HCT116 (cell line): ENCODE measurements around the gene CLPSL1. TPM values are rescaled to one million over a fixed set of nuclear protein-coding genes. Genes with fewer than 3 reads are reported as not detected.
A peak's percentile ranks its signal among the peaks of the same experiment; 100 is the strongest.

Experiments
- ATAC-seq: fragments of 200-7000 bp; cut with Tn5 transposase; 2 replicates; pipeline ENCODE4 v1.9.1; 2020; ENCODE audit warnings: mild to moderate bottlenecking, moderate library complexity
- BruUV-seq: library from RNA; stranded (reverse); fragments of 400-500 nt; replicated peaks from 2 replicates; lab custom pipeline; 2021; lab: Mats Ljungman, UMichigan
- CTCF ChIA-PET: fragments of 300-600 bp; sonication (Branson Sonifier 250); formaldehyde crosslinking; loops from one replicate; lab custom pipeline; 2021; ENCODE audit warnings: antibody characterized with exemption; lab: Charles Lee
- POLR2A ChIA-PET: fragments of 300-600, 350-600 bp; sonication (Branson Sonifier 250); formaldehyde crosslinking; loops from one replicate; lab custom pipeline; 2021; ENCODE audit warnings: antibody characterized with exemption; lab: Charles Lee
- RAD21 ChIA-PET, 2 experiments: fragments of 300-600 bp; sonication (Branson Sonifier 250); formaldehyde crosslinking; loops; one replicate each; lab custom pipeline; 2023; ENCODE audit warnings: low total read pairs in 2 of 2; ENCODE audit not compliant: uncharacterized antibody in 2 of 2, unreplicated experiment in 2 of 2, low non-redundant PET in 1 of 2; lab: Charles Lee
- DNase-seq: peaks from one replicate; pipeline ENCODE4 v3.0.0-alpha.2; 2010; ENCODE audit warnings: low read depth, low spot score
- H2AFZ ChIP-seq: fragments of 200-600 bp; shearing (Covaris generic), sonication (generic); 2 replicates; pipeline ENCODE4 v1.6.1; 2017; ENCODE audit warnings: low read depth, mixed run types, mixed read lengths, antibody characterized with exemption, low read length; ENCODE audit not compliant: poor library complexity, severe bottlenecking
- H3K27ac ChIP-seq: 2 replicates; pipeline ENCODE4 v1.5.1; 2012; ENCODE audit warnings: low read depth, low read length
- H3K27me3 ChIP-seq: fragments of 200-600 bp; sonication (generic); 2 replicates; pipeline ENCODE4 v1.6.1; 2016; ENCODE audit warnings: mixed run types, low read length, mixed read lengths; ENCODE audit not compliant: insufficient read depth
- H3K36me3 ChIP-seq, 2 experiments: fragments of 200-500 bp in 1 of 2; fragments of 200-600 bp in 1 of 2; sonication (Bioruptor generic) in 1 of 2; sonication (generic) in 1 of 2; 2 replicates each; pipeline versions ENCODE4 v1.5.1 to v1.6.1; 2014 to 2016; ENCODE audit warnings: low read length in 2 of 2, inconsistent platforms in 1 of 2, mixed read lengths in 1 of 2, mixed run types in 1 of 2; ENCODE audit not compliant: insufficient read depth in 2 of 2, control insufficient read depth in 1 of 2
- H3K4me1 ChIP-seq, 2 experiments: fragments of 200-600 bp in 1 of 2; sonication (generic) in 1 of 2; 2 replicates each; pipeline versions ENCODE4 v1.5.1 to v1.6.1; 2012 to 2017; ENCODE audit warnings: low read length in 2 of 2, inconsistent platforms in 1 of 2, mild to moderate bottlenecking in 1 of 2, mixed read lengths in 1 of 2, mixed run types in 1 of 2, moderate library complexity in 1 of 2; ENCODE audit not compliant: insufficient read depth in 2 of 2, control insufficient read depth in 1 of 2
- H3K4me2 ChIP-seq: fragments of 200-600 bp; sonication (generic); 2 replicates; pipeline ENCODE4 v1.6.1; 2017; ENCODE audit warnings: mixed run types, low read length, mixed read lengths
- H3K4me3 ChIP-seq, 2 experiments: fragments of 200-600 bp in 1 of 2; sonication (generic) in 1 of 2; replicated peaks in 1 of 2; 2 replicates each; pipeline ENCODE4 v1.5.1; 2011 to 2016; ENCODE audit warnings: low read length in 2 of 2, control low read depth in 1 of 2, low read depth in 1 of 2, mild to moderate bottlenecking in 1 of 2, mixed read lengths in 1 of 2, mixed run types in 1 of 2
- H3K79me2 ChIP-seq: fragments of 200-600 bp; sonication (generic); 2 replicates; pipeline ENCODE4 v1.6.1; 2017; ENCODE audit warnings: mild to moderate bottlenecking, mixed run types, low read length, moderate library complexity, mixed read lengths; ENCODE audit not compliant: insufficient read depth
- H3K9ac ChIP-seq: fragments of 200-600 bp; sonication (generic); 2 replicates; pipeline ENCODE4 v1.6.1; 2016; ENCODE audit warnings: low read length, mixed read lengths
- H3K9me2 ChIP-seq: fragments of 200-600 bp; sonication (generic), shearing (Covaris generic); 2 replicates; pipeline ENCODE4 v1.6.1; 2017; ENCODE audit warnings: mixed run types, mild to moderate bottlenecking, moderate library complexity; ENCODE audit not compliant: insufficient read depth
- H3K9me3 ChIP-seq, 2 experiments: fragments of 200-500 bp in 1 of 2; fragments of 200-600 bp in 1 of 2; sonication (Bioruptor generic) in 1 of 2; sonication (generic) in 1 of 2; 2 replicates each; pipeline ENCODE4 v1.6.1; 2014 to 2017; ENCODE audit warnings: low read length in 2 of 2, mixed read lengths in 2 of 2, inconsistent platforms in 1 of 2, low read depth in 1 of 2, mild to moderate bottlenecking in 1 of 2, mixed run types in 1 of 2, moderate library complexity in 1 of 2; ENCODE audit not compliant: control insufficient read depth in 1 of 2, insufficient read depth in 1 of 2
- H4K20me1 ChIP-seq: fragments of 200-600 bp; sonication (generic), shearing (Covaris generic); 2 replicates; pipeline ENCODE4 v1.6.1; 2017; ENCODE audit warnings: mixed run types, mild to moderate bottlenecking, moderate library complexity; ENCODE audit not compliant: insufficient read depth
- CEBPB ChIP-seq: IDR thresholded peaks from 2 replicates; pipeline ENCODE4 v1.6.1; 2012; ENCODE audit warnings: low read depth
- ELF1 ChIP-seq: IDR thresholded peaks from 2 replicates; pipeline ENCODE4 v1.6.1; 2012; ENCODE audit warnings: low read depth, borderline replicate concordance
- EZH2 ChIP-seq: fragments of 200-600 bp; sonication (generic); IDR thresholded peaks from 2 replicates; pipeline ENCODE4 v1.6.1; 2017; ENCODE audit warnings: antibody characterized with exemption, mixed run types
- FOSL1 ChIP-seq: IDR thresholded peaks from 2 replicates; pipeline ENCODE4 v1.6.1; 2012; ENCODE audit warnings: low read depth
- JUND ChIP-seq: IDR thresholded peaks from 2 replicates; pipeline ENCODE4 v1.6.1; 2012
- POLR2A ChIP-seq: IDR thresholded peaks from 2 replicates; pipeline ENCODE4 v1.7.0; 2011; ENCODE audit warnings: borderline replicate concordance; ENCODE audit not compliant: insufficient read depth, insufficient read length; ENCODE audit errors: extremely low read depth
- POLR2AphosphoS5 ChIP-seq: IDR thresholded peaks from 2 replicates; pipeline ENCODE4 v1.6.1; 2011; ENCODE audit warnings: mild to moderate bottlenecking, low read depth, low read length, moderate library complexity
- RAD21 ChIP-seq: IDR thresholded peaks from 2 replicates; pipeline ENCODE4 v1.6.1; 2012; ENCODE audit warnings: low read depth, mild to moderate bottlenecking
- SIN3A ChIP-seq: IDR thresholded peaks from 2 replicates; pipeline ENCODE4 v1.6.1; 2012; ENCODE audit warnings: low read depth
- SRF ChIP-seq: IDR thresholded peaks from 2 replicates; pipeline ENCODE4 v1.6.1; 2012; ENCODE audit warnings: low read depth
- TCF7L2 ChIP-seq: IDR thresholded peaks from 2 replicates; pipeline ENCODE4 v1.7.0; 2011; ENCODE audit warnings: borderline replicate concordance, inconsistent platforms; ENCODE audit not compliant: insufficient read depth, insufficient read length; ENCODE audit errors: extremely low read depth
- YY1 ChIP-seq: IDR thresholded peaks from 2 replicates; pipeline ENCODE4 v1.6.1; 2011; ENCODE audit warnings: low read length, low read depth, moderate library complexity, mild to moderate bottlenecking; ENCODE audit not compliant: insufficient replicate concordance; ENCODE audit errors: extremely low read depth
- ZFX ChIP-seq: fragments of 450-650 bp; IDR thresholded peaks from 2 replicates; pipeline ENCODE4 v1.6.1; 2017
- ZNF274 ChIP-seq: fragments of 200-500 bp; sonication (Bioruptor generic); IDR thresholded peaks from 2 replicates; pipeline ENCODE4 v1.6.1; 2014; ENCODE audit warnings: mild to moderate bottlenecking, low read depth, low read length, inconsistent platforms
- intact Hi-C: fragments of 100-400 bp; cut with micrococcal nuclease; formaldehyde crosslinking; loops from 2 replicates; pipeline ENCODE4 v1.10.0; 2022
- total RNA-seq: library from RNA; stranded (reverse); gene quantifications from one replicate; pipeline ENCODE4 v1.2.1, GENCODE V29; 2021; ENCODE audit not compliant: unreplicated experiment
- TF ChIP-seq, protein P1 (sequence below): IDR thresholded peaks from 2 replicates; pipeline ENCODE4 v1.6.1; 2012; ENCODE audit warnings: low read depth
- TF ChIP-seq, protein P2 (sequence below): IDR thresholded peaks from 2 replicates; pipeline ENCODE4 v1.6.1; 2012
- TF ChIP-seq, protein P3 (sequence below): IDR thresholded peaks from 2 replicates; pipeline ENCODE4 v1.6.1; 2012
- TF ChIP-seq, protein P4 (sequence below), 3 experiments: fragments of 200-600 bp in 1 of 3; sonication (generic) in 1 of 3; IDR thresholded peaks in 2 of 3; conservative IDR thresholded peaks in 1 of 3; 2 replicates each; pipeline ENCODE4 v1.5.1; 2012 to 2017; ENCODE audit warnings: low read depth in 2 of 3, low read length in 2 of 3, antibody characterized with exemption in 1 of 3, borderline replicate concordance in 1 of 3, control low read depth in 1 of 3, mild to moderate bottlenecking in 1 of 3, mixed read lengths in 1 of 3, mixed run types in 1 of 3, moderate library complexity in 1 of 3; ENCODE audit not compliant: insufficient read depth in 1 of 3

Gene CLPSL1
- total RNA-seq, 1 experiment from 2014 or later = not detected

- TF ChIP-seq, protein P1, sequence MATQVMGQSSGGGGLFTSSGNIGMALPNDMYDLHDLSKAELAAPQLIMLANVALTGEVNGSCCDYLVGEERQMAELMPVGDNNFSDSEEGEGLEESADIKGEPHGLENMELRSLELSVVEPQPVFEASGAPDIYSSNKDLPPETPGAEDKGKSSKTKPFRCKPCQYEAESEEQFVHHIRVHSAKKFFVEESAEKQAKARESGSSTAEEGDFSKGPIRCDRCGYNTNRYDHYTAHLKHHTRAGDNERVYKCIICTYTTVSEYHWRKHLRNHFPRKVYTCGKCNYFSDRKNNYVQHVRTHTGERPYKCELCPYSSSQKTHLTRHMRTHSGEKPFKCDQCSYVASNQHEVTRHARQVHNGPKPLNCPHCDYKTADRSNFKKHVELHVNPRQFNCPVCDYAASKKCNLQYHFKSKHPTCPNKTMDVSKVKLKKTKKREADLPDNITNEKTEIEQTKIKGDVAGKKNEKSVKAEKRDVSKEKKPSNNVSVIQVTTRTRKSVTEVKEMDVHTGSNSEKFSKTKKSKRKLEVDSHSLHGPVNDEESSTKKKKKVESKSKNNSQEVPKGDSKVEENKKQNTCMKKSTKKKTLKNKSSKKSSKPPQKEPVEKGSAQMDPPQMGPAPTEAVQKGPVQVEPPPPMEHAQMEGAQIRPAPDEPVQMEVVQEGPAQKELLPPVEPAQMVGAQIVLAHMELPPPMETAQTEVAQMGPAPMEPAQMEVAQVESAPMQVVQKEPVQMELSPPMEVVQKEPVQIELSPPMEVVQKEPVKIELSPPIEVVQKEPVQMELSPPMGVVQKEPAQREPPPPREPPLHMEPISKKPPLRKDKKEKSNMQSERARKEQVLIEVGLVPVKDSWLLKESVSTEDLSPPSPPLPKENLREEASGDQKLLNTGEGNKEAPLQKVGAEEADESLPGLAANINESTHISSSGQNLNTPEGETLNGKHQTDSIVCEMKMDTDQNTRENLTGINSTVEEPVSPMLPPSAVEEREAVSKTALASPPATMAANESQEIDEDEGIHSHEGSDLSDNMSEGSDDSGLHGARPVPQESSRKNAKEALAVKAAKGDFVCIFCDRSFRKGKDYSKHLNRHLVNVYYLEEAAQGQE = no peak
- TF ChIP-seq YY1 (no peak), FOSL1 (no peak), SIN3A (no peak), RAD21 (no peak), TCF7L2 (no peak)
- TF ChIP-seq, protein P2, sequence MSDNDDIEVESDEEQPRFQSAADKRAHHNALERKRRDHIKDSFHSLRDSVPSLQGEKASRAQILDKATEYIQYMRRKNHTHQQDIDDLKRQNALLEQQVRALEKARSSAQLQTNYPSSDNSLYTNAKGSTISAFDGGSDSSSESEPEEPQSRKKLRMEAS = no peak
These were observed 43.8 kb upstream of the CLPSL1 start, which contains the start of gene ARMC12 (continued) for GRCh38 chr6:35736982-35737412.

DNA sequence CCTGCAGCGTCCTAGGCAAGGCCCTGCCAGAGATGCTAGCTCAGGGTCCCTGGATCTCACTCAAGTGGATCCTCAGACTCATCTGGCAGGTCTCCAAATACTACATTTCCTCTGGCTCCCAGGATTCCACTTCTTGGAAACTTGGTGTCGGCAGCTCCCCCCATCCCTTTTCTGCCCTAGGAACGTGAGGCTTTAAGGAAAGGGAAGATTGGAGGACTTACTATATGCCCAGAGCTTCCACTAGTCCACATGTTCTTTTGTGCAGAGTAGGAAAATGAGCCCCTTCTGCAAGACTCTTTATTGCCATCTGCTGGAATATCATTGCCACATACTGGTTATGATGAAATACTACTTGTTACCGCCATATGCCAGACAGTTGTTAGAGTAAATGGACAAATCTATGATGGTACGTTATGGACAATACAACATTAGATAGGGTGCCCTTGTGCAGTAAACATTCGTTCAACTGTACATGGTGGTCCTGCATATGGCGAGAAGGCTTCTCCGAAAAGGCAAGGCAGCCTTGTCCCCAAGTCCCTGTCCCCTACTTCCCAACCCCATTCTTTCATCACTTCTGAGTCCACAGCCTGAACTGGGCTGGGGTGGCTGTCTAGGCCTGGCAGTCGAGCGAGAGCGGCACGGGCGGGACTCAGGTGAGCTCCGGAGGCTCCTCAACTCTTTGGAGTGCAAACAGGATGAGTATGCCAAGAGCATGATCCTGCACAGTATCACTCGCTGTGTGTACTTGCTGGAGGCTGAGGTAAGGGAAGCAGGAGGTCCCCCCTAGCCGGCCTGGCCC, 43.2 kb upstream of the CLPSL1 start:
- Histone ChIP-seq H3K4me3 (no peak overlapping the region), H2AFZ (peak overlapping the region; percentile 83), H3K9me2 (no peaks in the 10 kb centered on the region), H3K27me3 (no peaks in the 10 kb centered on the region), H3K79me2 (no peaks in the 10 kb centered on the region), H3K36me3 (no peaks in the 10 kb centered on the region), H3K27ac (no peak overlapping the region; the same call in 1 of the 2 replicates), H3K9ac (no peak overlapping the region), H4K20me1 (no peaks in the 10 kb centered on the region), H3K4me2 (no peak overlapping the region), H3K9me3 (no peaks in the 10 kb centered on the region), H3K4me1 (peaks cover 22 to 24% of the 10 kb centered on the region in 2 experiments)
- BruUV-seq = no TSS peak
- intact Hi-C loops = loop anchor here (1.0 to 2.0 kb wide), 2 partner anchors 214 to 441 kb away; partner anchors contain the start of gene DEF6
- CTCF ChIA-PET = interaction anchor here (0.7 to 3.0 kb wide), 19 partner anchors 10 to 479 kb away, joined by 3 to 73 read pairs (median 6); partner anchors contain the start of gene DEF6
- TF ChIP-seq, protein P3, sequence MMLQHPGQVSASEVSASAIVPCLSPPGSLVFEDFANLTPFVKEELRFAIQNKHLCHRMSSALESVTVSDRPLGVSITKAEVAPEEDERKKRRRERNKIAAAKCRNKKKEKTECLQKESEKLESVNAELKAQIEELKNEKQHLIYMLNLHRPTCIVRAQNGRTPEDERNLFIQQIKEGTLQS = no peak
- TF ChIP-seq, protein P2 = no peak
- TF ChIP-seq, protein P4, sequence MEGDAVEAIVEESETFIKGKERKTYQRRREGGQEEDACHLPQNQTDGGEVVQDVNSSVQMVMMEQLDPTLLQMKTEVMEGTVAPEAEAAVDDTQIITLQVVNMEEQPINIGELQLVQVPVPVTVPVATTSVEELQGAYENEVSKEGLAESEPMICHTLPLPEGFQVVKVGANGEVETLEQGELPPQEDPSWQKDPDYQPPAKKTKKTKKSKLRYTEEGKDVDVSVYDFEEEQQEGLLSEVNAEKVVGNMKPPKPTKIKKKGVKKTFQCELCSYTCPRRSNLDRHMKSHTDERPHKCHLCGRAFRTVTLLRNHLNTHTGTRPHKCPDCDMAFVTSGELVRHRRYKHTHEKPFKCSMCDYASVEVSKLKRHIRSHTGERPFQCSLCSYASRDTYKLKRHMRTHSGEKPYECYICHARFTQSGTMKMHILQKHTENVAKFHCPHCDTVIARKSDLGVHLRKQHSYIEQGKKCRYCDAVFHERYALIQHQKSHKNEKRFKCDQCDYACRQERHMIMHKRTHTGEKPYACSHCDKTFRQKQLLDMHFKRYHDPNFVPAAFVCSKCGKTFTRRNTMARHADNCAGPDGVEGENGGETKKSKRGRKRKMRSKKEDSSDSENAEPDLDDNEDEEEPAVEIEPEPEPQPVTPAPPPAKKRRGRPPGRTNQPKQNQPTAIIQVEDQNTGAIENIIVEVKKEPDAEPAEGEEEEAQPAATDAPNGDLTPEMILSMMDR (IDR thresholded peaks at IDR 0.05 in 2 of 3, conservative IDR thresholded peaks at IDR 0.05 in 1 of 3; ENCODE audit: borderline replicate concordance in 1 of 3, insufficient read depth in 1 of 3, low read depth in 2 of 3, low read length in 2 of 3) = peak in 2 of 3 experiments; percentile 71 to 84; a peak in 4 of 6 replicates
- TF ChIP-seq POLR2AphosphoS5 = no peak
- TF ChIP-seq JUND = no peak
- TF ChIP-seq CEBPB = no peak
- no peak for TF ChIP-seq SRF
- peak; percentile 69 for TF ChIP-seq YY1
- no peak for TF ChIP-seq ELF1
- TF ChIP-seq EZH2 = no peak
- TF ChIP-seq ZNF274 = no peak
- TF ChIP-seq RAD21 = no peak
- TF ChIP-seq POLR2A = no peak
- TF ChIP-seq ZFX = no peak
- RAD21 ChIA-PET = interaction anchor here (1.0 to 2.5 kb wide), 3 partner anchors 154 to 214 kb away, joined by 3 to 20 read pairs (median 14); no protein-coding TSS in a partner anchor
- ATAC-seq (peak; percentile 73), DNase-seq (peak; percentile 65)
- POLR2A ChIA-PET = interaction anchor here (1.3 kb wide), 1 partner anchor 153 kb away, joined by 3 read pairs; no protein-coding TSS in a partner anchor
